ENCODE measurements around the gene CBX1.

GRCh38 chr17:48111937-48112241 lies 10.6 kb upstream of the CBX1 start:
- no peak for TF ChIP-seq CTCF (conservative IDR thresholded peaks at IDR 0.05; ENCODE audit: low read depth in 2 of 2)
- TF ChIP-seq CREB1 (CRISPR knock-in tag; IDR thresholded peaks at IDR 0.05; ENCODE audit: low read depth) = no peak
- no peak for TF ChIP-seq POLR2AphosphoS5 (IDR thresholded peaks at IDR 0.05; ENCODE audit: low read depth)
- TF ChIP-seq EZH2 (IDR thresholded peaks at IDR 0.05; ENCODE audit: low read depth, unreplicated experiment) = no peak
- TF ChIP-seq EZH2phosphoT487 (IDR thresholded peaks at IDR 0.05; ENCODE audit: unreplicated experiment) = no peak
- TF ChIP-seq REST (IDR thresholded peaks at IDR 0.05; ENCODE audit: unreplicated experiment) = no peak
- TF ChIP-seq JUNB (IDR thresholded peaks at IDR 0.05; ENCODE audit: unreplicated experiment) = no peak
- no peak for TF ChIP-seq ZNF114 (CRISPR knock-in tag; IDR thresholded peaks at IDR 0.05)
- TF ChIP-seq ETS1 (IDR thresholded peaks at IDR 0.05) = no peak
- TF ChIP-seq ZNF331 (CRISPR knock-in tag; IDR thresholded peaks at IDR 0.05; ENCODE audit: low read depth) = no peak
- no peak for TF ChIP-seq ZNF462 (CRISPR knock-in tag; IDR thresholded peaks at IDR 0.05)
- no peak for TF ChIP-seq STAT1 (IDR thresholded peaks at IDR 0.05; ENCODE audit: unreplicated experiment)
- TF ChIP-seq NANOG (IDR thresholded peaks at IDR 0.05; ENCODE audit: borderline replicate concordance) = no peak

All from GM23338 (cell line).